ENCODE results near the gene PROB1.

PROB1 gene

GRCh38 chr5:139394123-139394653 lies 716 bp downstream of the PROB1 start:
- H3K27ac ChIP-seq: no peak overlapping the region
- TF ChIP-seq ZFX (IDR thresholded peaks at IDR 0.05) (no peak), CTCF (conservative IDR thresholded peaks at IDR 0.05) (no peak)

GRCh38 chr5:139393497-139394122 lies 1.3 kb downstream of the PROB1 start:
- TF ChIP-seq CTCF (conservative IDR thresholded peaks at IDR 0.05) (no peak), ZFX (IDR thresholded peaks at IDR 0.05) (no peak)
- H3K27ac ChIP-seq: no peak overlapping the region

GRCh38 chr5:139392678-139393496 lies 2.0 kb downstream of the PROB1 start:
- no peak for TF ChIP-seq ZFX (IDR thresholded peaks at IDR 0.05)
- no peak for TF ChIP-seq CTCF (conservative IDR thresholded peaks at IDR 0.05)
- no peak overlapping the region for H3K27ac ChIP-seq

- TF ChIP-seq CTCF (conservative IDR thresholded peaks at IDR 0.05) (no peak), ZFX (IDR thresholded peaks at IDR 0.05) (no peak)
- H3K27ac ChIP-seq: no peak overlapping the region
Measured at GRCh38 chr5:139392324-139392677, 2.6 kb downstream of the PROB1 start.

GRCh38 chr5:139391570-139392323 lies 3.2 kb downstream of the PROB1 start:
- H3K27ac ChIP-seq: no peak overlapping the region

More at GRCh38 chr5:139391570-139392323, 3.2 kb downstream of the PROB1 start:
- no peak for TF ChIP-seq CTCF (conservative IDR thresholded peaks at IDR 0.05)
- no peak for TF ChIP-seq ZFX (IDR thresholded peaks at IDR 0.05)

Measured in C4-2B (cell line).